Liver (tissue), 3 donors: ENCODE results near the gene FBXL15.

Experiments
- FOXA1 ChIP-seq: IDR thresholded peaks from 2 replicates; pipeline ENCODE4 v1.6.1; 2016; ENCODE audit warnings: antibody characterized with exemption
- GABPA ChIP-seq, 2 donors: IDR thresholded peaks in 1 of 2; conservative IDR thresholded peaks in 1 of 2; 2 replicates each; pipeline ENCODE4 v1.6.1; 2016; ENCODE audit warnings: antibody characterized with exemption in 2 of 2, mild to moderate bottlenecking in 1 of 2, moderate library complexity in 1 of 2
- RAD21 ChIP-seq, 2 donors: IDR thresholded peaks; 2 replicates each; pipeline ENCODE4 v1.6.1; 2016; ENCODE audit warnings: antibody characterized with exemption in 2 of 2, mild to moderate bottlenecking in 2 of 2
- RXRA ChIP-seq, 2 donors: IDR thresholded peaks; 2 replicates each; pipeline ENCODE4 v1.6.1; 2017 to 2018; ENCODE audit warnings: antibody characterized with exemption in 2 of 2, mild to moderate bottlenecking in 1 of 2
- SP1 ChIP-seq: IDR thresholded peaks from 2 replicates; pipeline ENCODE4 v1.6.1; 2018; ENCODE audit warnings: antibody characterized with exemption, mild to moderate bottlenecking
- YY1 ChIP-seq: IDR thresholded peaks from 2 replicates; pipeline ENCODE4 v1.6.1; 2016; ENCODE audit warnings: antibody characterized with exemption, mild to moderate bottlenecking
- TF ChIP-seq, protein P1 (sequence below): fragments of 150-350 bp; IDR thresholded peaks from 2 replicates; pipeline ENCODE4 v1.5.1; 2017; ENCODE audit warnings: improper control_type of control experiment, low read depth, low read length; ENCODE audit not compliant: missing input control
- TF ChIP-seq, protein P2 (sequence below): IDR thresholded peaks from 2 replicates; pipeline ENCODE4 v1.6.1; 2016; ENCODE audit warnings: antibody characterized with exemption, mild to moderate bottlenecking
- donor health status: healthy.
- donor health status: healthy.

DNA sequence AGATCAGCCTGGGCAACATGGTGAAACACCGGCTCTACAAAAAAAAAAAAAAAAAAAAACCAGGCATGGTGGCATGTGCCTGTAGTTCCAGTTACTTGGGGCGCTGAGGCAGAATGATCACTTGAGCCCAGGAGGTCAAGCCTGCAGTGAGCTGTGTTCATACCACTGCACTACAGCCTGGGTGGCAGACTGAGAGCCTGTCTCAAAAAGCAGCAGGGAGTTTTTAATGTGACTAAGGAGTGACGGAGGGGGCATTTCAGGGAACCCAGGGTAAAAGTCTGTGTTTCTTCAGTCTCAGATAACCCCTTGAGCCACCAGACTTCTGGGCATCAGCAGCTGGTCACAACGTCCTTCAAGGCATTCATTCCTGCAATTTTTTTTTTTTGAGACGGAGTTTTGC is 32.9 kb downstream of the FBXL15 start:
- TF ChIP-seq, protein P1, sequence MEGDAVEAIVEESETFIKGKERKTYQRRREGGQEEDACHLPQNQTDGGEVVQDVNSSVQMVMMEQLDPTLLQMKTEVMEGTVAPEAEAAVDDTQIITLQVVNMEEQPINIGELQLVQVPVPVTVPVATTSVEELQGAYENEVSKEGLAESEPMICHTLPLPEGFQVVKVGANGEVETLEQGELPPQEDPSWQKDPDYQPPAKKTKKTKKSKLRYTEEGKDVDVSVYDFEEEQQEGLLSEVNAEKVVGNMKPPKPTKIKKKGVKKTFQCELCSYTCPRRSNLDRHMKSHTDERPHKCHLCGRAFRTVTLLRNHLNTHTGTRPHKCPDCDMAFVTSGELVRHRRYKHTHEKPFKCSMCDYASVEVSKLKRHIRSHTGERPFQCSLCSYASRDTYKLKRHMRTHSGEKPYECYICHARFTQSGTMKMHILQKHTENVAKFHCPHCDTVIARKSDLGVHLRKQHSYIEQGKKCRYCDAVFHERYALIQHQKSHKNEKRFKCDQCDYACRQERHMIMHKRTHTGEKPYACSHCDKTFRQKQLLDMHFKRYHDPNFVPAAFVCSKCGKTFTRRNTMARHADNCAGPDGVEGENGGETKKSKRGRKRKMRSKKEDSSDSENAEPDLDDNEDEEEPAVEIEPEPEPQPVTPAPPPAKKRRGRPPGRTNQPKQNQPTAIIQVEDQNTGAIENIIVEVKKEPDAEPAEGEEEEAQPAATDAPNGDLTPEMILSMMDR = no peak
- TF ChIP-seq YY1 (no peak), RAD21 (IDR thresholded peaks at IDR 0.05) (no peak), SP1 (no peak), RXRA (IDR thresholded peaks at IDR 0.05) (no peak), FOXA1 (no peak), GABPA (IDR thresholded peaks at IDR 0.05 in 1 of 2, conservative IDR thresholded peaks at IDR 0.05 in 1 of 2) (no peak)
- TF ChIP-seq, protein P2, sequence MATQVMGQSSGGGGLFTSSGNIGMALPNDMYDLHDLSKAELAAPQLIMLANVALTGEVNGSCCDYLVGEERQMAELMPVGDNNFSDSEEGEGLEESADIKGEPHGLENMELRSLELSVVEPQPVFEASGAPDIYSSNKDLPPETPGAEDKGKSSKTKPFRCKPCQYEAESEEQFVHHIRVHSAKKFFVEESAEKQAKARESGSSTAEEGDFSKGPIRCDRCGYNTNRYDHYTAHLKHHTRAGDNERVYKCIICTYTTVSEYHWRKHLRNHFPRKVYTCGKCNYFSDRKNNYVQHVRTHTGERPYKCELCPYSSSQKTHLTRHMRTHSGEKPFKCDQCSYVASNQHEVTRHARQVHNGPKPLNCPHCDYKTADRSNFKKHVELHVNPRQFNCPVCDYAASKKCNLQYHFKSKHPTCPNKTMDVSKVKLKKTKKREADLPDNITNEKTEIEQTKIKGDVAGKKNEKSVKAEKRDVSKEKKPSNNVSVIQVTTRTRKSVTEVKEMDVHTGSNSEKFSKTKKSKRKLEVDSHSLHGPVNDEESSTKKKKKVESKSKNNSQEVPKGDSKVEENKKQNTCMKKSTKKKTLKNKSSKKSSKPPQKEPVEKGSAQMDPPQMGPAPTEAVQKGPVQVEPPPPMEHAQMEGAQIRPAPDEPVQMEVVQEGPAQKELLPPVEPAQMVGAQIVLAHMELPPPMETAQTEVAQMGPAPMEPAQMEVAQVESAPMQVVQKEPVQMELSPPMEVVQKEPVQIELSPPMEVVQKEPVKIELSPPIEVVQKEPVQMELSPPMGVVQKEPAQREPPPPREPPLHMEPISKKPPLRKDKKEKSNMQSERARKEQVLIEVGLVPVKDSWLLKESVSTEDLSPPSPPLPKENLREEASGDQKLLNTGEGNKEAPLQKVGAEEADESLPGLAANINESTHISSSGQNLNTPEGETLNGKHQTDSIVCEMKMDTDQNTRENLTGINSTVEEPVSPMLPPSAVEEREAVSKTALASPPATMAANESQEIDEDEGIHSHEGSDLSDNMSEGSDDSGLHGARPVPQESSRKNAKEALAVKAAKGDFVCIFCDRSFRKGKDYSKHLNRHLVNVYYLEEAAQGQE = no peak
